ENCODE data around the gene PKDREJ.

DNA sequence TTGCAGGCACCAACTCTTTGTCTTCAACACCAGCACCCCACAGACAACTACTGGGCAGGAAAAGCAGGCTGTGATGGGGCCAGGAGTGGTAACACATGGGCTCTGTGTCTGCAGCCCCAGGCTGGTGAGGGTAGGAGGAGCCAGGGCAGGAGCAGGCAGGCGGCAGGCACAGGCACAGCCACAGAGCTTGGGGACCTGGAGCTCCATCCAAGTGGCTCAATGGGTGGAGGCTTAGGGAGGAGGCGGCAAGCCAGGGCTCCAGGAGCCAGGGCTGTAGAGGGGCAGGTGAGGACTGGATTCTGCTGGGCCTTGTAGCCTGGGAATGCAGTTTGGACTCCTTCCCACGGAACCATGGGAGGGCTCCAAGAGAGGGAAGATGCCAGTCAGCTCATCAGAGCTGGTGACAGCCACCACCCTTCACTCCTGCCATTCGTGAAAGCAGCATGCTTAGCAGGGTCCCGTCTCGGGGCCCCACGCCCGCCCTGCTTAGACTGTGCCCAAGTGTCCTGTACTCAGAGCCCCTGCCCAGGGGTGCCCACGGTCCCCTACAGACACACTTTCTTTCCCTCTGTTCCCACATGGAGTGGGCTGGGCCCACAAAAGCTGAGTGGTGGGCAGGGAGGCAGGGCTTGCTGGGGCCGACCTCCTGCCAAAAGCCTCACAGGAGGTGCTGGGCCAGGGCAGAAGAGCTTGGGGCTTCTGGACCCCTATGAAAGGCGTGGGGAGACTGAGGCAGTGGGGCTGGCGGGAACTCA lies 17.1 kb upstream of the PKDREJ start:
- TF ChIP-seq, protein P1, sequence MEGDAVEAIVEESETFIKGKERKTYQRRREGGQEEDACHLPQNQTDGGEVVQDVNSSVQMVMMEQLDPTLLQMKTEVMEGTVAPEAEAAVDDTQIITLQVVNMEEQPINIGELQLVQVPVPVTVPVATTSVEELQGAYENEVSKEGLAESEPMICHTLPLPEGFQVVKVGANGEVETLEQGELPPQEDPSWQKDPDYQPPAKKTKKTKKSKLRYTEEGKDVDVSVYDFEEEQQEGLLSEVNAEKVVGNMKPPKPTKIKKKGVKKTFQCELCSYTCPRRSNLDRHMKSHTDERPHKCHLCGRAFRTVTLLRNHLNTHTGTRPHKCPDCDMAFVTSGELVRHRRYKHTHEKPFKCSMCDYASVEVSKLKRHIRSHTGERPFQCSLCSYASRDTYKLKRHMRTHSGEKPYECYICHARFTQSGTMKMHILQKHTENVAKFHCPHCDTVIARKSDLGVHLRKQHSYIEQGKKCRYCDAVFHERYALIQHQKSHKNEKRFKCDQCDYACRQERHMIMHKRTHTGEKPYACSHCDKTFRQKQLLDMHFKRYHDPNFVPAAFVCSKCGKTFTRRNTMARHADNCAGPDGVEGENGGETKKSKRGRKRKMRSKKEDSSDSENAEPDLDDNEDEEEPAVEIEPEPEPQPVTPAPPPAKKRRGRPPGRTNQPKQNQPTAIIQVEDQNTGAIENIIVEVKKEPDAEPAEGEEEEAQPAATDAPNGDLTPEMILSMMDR (IDR thresholded peaks at IDR 0.05; ENCODE audit: low read length) = no peak
- TF ChIP-seq EZH2 (optimal IDR thresholded peaks at IDR 0.05; ENCODE audit: low read depth, low read length) (no peak), EZH2phosphoT487 (IDR thresholded peaks at IDR 0.05; ENCODE audit: low read length) (no peak)

All from MM.1S (cell line).